ENCODE data around the gene NUDT16L1. TPM values are rescaled to one million over a fixed set of nuclear protein-coding genes. Genes with fewer than 3 reads are reported as not detected.

NUDT16L1 gene
- total RNA-seq, 5 donors from 2014 or later (not counting 1 experiment from before 2014, with no cell fraction given), result 53.3 to 64.0 (median 62.2) TPM

DNA sequence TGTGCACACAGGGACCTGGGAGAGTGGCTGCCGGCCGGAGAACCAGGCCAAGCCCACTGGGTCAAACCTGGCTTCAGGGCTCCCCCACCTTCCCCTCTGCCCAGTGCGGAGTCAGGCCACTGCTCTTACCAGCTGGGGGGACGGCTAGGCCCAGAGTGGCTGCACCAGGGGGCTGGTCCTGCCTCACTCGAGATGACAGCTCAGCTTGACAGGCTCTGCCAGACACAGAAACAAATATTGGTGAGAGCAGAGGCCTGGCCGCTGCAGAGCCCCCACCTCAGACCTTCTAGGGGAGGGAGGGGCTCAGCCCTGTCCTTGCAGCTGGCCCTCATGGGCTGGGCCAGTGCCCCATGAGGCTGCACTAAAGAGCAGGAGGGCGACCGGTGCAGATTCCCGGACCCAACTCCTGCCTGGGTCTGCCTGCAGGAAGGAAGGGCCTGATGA, 4.5 kb downstream of the NUDT16L1 start:
- DNase-seq (no peak), ATAC-seq (replicated peaks in 1 of 4) (no peak)
- no peak overlapping the region for H3K4me3 Mint-ChIP-seq
- ChIA-PET POLR2A (no interaction called here), CTCF (no interaction called here)
- Histone ChIP-seq H3K27ac (ENCODE audit: low read length) (no peak overlapping the region), H3K4me3 (ENCODE audit: control insufficient read depth in 1 of 2, extremely low read depth in 1 of 2, low read length in 1 of 2) (no peak overlapping the region), H3K27me3 (replicated peaks in 1 of 2; ENCODE audit: control insufficient read depth in 2 of 2, extremely low read depth in 1 of 2, insufficient read depth in 2 of 2, low read length in 1 of 2) (no peaks in the 10 kb centered on the region), H3K9me3 (no peaks in the 10 kb centered on the region), H3K4me1 (ENCODE audit: control insufficient read depth in 1 of 2, extremely low read depth in 1 of 2, insufficient read depth in 2 of 2, low read length in 2 of 2) (peaks cover 2 to 51% of the 10 kb centered on the region in 2 experiments), H3K36me3 (ENCODE audit: control insufficient read depth in 2 of 2, extremely low read depth in 1 of 2, insufficient read depth in 1 of 2, low read length in 1 of 2) (peaks cover 26 to 61% of the 10 kb centered on the region in 2 donors)
- H3K36me3 Mint-ChIP-seq, result peaks cover 10% of the 10 kb centered on the region
- no peaks in the 10 kb centered on the region for H3K27me3 Mint-ChIP-seq
- 92% methylated on average over 2 of the region's 9 CpGs for WGBS (ENCODE audit: insufficient coverage)
- no peak overlapping the region for H3K27ac Mint-ChIP-seq
- H3K4me1 Mint-ChIP-seq, result peaks cover 6 to 20% (median 17%) of the 10 kb centered on the region in 3 donors
- H3K9me3 Mint-ChIP-seq, result no peaks in the 10 kb centered on the region

DNA sequence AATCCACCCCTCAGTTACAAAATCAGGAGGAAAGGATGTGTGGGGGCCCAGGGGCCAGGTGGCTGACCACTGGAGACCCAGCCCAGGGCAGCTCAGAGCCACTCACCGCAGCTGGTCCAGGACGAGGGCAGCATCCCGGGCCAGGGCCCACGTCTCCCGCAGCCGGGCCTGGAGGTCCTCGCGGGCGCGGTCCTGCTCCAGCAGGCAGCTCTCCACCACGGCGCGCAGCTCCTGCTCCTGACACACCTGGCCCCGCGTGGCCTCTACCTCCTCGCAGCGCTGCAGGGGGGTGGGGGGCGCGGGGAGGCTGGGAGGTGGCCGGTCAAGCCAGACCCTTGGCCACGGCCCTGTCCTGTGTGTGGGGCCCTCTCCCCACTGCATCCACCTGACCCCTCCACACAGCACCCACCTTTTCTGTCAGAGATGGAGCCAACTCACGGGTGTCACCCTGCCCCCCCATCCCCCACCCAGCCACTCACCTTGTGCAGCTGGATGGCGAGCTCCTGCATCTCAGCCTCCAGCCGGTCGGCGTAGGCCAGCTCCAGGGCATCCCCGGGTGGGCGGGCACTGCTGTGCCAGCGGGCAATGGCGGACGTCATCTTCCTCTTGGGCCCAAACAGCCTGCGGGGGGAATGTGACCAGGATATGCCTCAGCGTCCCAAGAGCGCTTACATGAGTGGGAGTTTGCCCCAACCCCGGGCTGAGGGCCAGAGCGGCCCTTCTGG, 5.1 kb downstream of the NUDT16L1 start:
- Histone ChIP-seq H3K27ac (ENCODE audit: low read length) (no peak overlapping the region), H3K36me3 (ENCODE audit: control insufficient read depth in 2 of 2, extremely low read depth in 1 of 2, insufficient read depth in 1 of 2, low read length in 1 of 2) (peaks cover 26 to 64% of the 10 kb centered on the region in 2 donors), H3K4me3 (ENCODE audit: control insufficient read depth in 1 of 2, extremely low read depth in 1 of 2, low read length in 1 of 2) (no peak overlapping the region), H3K9me3 (no peaks in the 10 kb centered on the region), H3K27me3 (replicated peaks in 1 of 2; ENCODE audit: control insufficient read depth in 2 of 2, extremely low read depth in 1 of 2, insufficient read depth in 2 of 2, low read length in 1 of 2) (no peaks in the 10 kb centered on the region), H3K4me1 (ENCODE audit: control insufficient read depth in 1 of 2, extremely low read depth in 1 of 2, insufficient read depth in 2 of 2, low read length in 2 of 2) (peaks cover 2 to 48% of the 10 kb centered on the region in 2 experiments)
- ChIA-PET CTCF (no interaction called here), POLR2A (interaction anchor here in 1 of 2 donors (0.6 kb wide), 1 partner anchor 82 kb away, joined by 3 read pairs; no protein-coding TSS in a partner anchor)
- no peak for ATAC-seq (replicated peaks in 1 of 4)
- Mint-ChIP-seq H3K27ac (no peak overlapping the region), H3K27me3 (no peaks in the 10 kb centered on the region), H3K4me3 (no peak overlapping the region), H3K9me3 (no peaks in the 10 kb centered on the region), H3K36me3 (peaks cover 10% of the 10 kb centered on the region), H3K4me1 (peaks cover 6 to 18% (median 15%) of the 10 kb centered on the region in 3 donors)
- no peak for DNase-seq
- WGBS (ENCODE audit: insufficient coverage), result 98% methylated on average over 35 of the region's 36 CpGs

GRCh38 chr16:4699046-4699556, 5.7 kb downstream of the NUDT16L1 start:
- ChIA-PET CTCF (no interaction called here), POLR2A (interaction anchor here in 1 of 2 donors (0.6 kb wide), 1 partner anchor 83 kb away, joined by 3 read pairs; no protein-coding TSS in a partner anchor)
- Mint-ChIP-seq H3K4me3 (no peak overlapping the region), H3K9me3 (no peaks in the 10 kb centered on the region), H3K36me3 (peaks cover 10% of the 10 kb centered on the region), H3K4me1 (peaks cover 6 to 18% (median 15%) of the 10 kb centered on the region in 3 donors), H3K27ac (no peak overlapping the region), H3K27me3 (no peaks in the 10 kb centered on the region)
- no peaks in the 10 kb centered on the region for H3K27me3 ChIP-seq (replicated peaks in 1 of 2; ENCODE audit: control insufficient read depth in 2 of 2, extremely low read depth in 1 of 2, insufficient read depth in 2 of 2, low read length in 1 of 2)
- 94% methylated on average over 17 of the region's 19 CpGs for WGBS (ENCODE audit: insufficient coverage)
- H3K27ac ChIP-seq (ENCODE audit: low read length), result no peak overlapping the region
- no peak for DNase-seq
- H3K4me1 ChIP-seq (ENCODE audit: control insufficient read depth in 1 of 2, extremely low read depth in 1 of 2, insufficient read depth in 2 of 2, low read length in 2 of 2), result peaks cover 2 to 52% of the 10 kb centered on the region in 2 experiments
- no peaks in the 10 kb centered on the region for H3K9me3 ChIP-seq
- H3K36me3 ChIP-seq (ENCODE audit: control insufficient read depth in 2 of 2, extremely low read depth in 1 of 2, insufficient read depth in 1 of 2, low read length in 1 of 2), result peaks cover 26 to 67% of the 10 kb centered on the region in 2 donors
- H3K4me3 ChIP-seq (ENCODE audit: control insufficient read depth in 1 of 2, extremely low read depth in 1 of 2, low read length in 1 of 2), result no peak overlapping the region
- no peak for ATAC-seq (replicated peaks in 1 of 4)

DNA sequence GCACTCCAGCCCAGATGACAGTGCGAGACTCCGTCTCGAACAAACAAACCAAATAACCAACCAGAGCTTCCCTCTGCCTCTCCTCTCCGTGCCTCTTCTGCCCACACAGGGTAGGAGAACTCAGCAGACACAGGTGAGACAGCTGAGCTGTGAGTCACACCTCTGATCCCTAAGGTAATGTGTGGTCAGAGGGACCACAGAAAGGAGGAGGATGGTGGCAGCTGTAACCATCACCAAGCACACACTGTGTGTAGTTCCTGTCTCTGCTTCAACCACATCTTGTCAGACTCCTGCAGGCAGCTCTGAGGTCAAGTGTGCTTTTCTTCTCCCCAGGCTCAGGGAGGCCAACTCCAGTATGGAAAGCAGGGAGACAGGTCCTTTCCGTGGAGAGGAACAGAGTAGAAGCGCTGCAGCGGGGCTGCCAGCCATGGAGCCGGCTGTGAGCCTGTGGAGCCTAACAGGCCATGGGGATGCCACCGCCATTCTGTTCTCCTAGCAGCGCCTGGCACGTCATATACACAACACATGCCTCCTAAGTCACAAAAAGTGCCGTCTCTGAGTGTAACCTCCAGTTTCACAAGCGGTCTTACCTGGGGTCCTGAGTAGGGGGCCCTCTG, 7.1 kb downstream of the NUDT16L1 start:
- peaks cover 0 to 39% of the 10 kb centered on the region in 2 experiments for H3K4me1 ChIP-seq (ENCODE audit: control insufficient read depth in 1 of 2, extremely low read depth in 1 of 2, insufficient read depth in 2 of 2, low read length in 2 of 2)
- Mint-ChIP-seq H3K9me3 (no peaks in the 10 kb centered on the region), H3K4me1 (peaks cover 4 to 12% (median 6%) of the 10 kb centered on the region in 3 donors), H3K36me3 (peaks cover 15% of the 10 kb centered on the region), H3K27me3 (no peaks in the 10 kb centered on the region), H3K27ac (peak overlapping the region in 1 of 2 donors; percentile 41), H3K4me3 (no peak overlapping the region)
- H3K27ac ChIP-seq (ENCODE audit: low read length), result no peak overlapping the region
- peak in 3 of 35 experiments; percentile 28 to 73 (median 40) for DNase-seq
- POLR2A ChIA-PET, result interaction anchor here in 1 of 2 donors (0.6 kb wide), 1 partner anchor 10 kb away, joined by 3 read pairs; no protein-coding TSS in a partner anchor
- peaks cover 26 to 71% of the 10 kb centered on the region in 2 donors for H3K36me3 ChIP-seq (ENCODE audit: control insufficient read depth in 2 of 2, extremely low read depth in 1 of 2, insufficient read depth in 1 of 2, low read length in 1 of 2)
- peak; percentile 53 to 89 (median 62) for ATAC-seq (replicated peaks in 1 of 4)
- WGBS (ENCODE audit: insufficient coverage), result 94% methylated on average over 5 of the region's 13 CpGs
- CTCF ChIA-PET, result no interaction called here
- H3K4me3 ChIP-seq (ENCODE audit: control insufficient read depth in 1 of 2, extremely low read depth in 1 of 2, low read length in 1 of 2), result no peak overlapping the region
- no peaks in the 10 kb centered on the region for H3K9me3 ChIP-seq
- no peaks in the 10 kb centered on the region for H3K27me3 ChIP-seq (replicated peaks in 1 of 2; ENCODE audit: control insufficient read depth in 2 of 2, extremely low read depth in 1 of 2, insufficient read depth in 2 of 2, low read length in 1 of 2)

DNA sequence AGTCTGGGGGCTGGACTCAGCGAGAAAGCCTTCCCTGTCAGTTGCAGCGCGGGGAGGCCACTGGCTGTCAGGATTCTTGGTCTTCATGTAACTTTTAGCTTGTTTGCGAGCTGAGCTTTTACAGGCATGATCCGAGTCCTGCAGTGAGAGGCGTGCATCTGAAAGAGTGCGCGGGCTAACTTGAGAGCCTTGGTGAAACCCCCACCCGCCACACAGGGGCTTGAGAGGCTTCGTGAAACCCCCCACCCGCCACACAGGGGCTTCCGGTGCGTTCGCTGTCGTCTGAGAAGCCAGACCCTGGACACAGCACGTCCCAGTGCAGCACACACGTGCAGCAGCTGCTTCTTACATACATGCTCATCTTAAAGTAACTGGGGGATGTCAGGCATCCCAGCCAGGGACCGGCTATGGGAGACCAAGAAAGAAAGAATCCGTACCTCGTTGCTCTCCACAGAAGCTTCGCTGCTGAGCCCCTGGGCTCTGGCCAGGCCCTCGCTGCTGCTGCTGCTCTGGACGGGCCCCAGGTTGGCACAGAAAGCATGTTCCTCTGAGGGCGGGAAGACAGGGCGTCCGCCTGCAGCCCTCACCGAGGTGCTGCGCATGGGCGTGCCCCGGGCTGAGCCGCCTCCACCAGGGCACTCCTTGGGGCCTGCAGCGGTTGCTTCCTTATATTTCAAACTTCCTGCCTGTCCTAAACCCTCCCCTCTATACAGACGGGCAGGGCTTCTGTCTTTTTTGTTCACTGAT, 7.8 kb downstream of the NUDT16L1 start:
- peaks cover 26 to 64% of the 10 kb centered on the region in 2 donors for H3K36me3 ChIP-seq (ENCODE audit: control insufficient read depth in 2 of 2, extremely low read depth in 1 of 2, insufficient read depth in 1 of 2, low read length in 1 of 2)
- H3K36me3 Mint-ChIP-seq, result peaks cover 13% of the 10 kb centered on the region
- DNase-seq, result no peak

More for the DNA sequence above, 7.8 kb downstream of the NUDT16L1 start:
- Mint-ChIP-seq H3K27me3 (no peaks in the 10 kb centered on the region), H3K9me3 (no peaks in the 10 kb centered on the region), H3K4me3 (no peak overlapping the region), H3K4me1 (peaks cover 0 to 11% (median 3%) of the 10 kb centered on the region in 3 donors), H3K27ac (no peak overlapping the region)
- no peak for ATAC-seq (replicated peaks in 1 of 4)
- no peak overlapping the region for H3K4me3 ChIP-seq (ENCODE audit: control insufficient read depth in 1 of 2, extremely low read depth in 1 of 2, low read length in 1 of 2)
- ChIA-PET CTCF (no interaction called here), POLR2A (interaction anchor here in 1 of 2 donors (0.6 kb wide), 1 partner anchor 9 kb away, joined by 3 read pairs; no protein-coding TSS in a partner anchor)
- no peaks in the 10 kb centered on the region for H3K27me3 ChIP-seq (replicated peaks in 1 of 2; ENCODE audit: control insufficient read depth in 2 of 2, extremely low read depth in 1 of 2, insufficient read depth in 2 of 2, low read length in 1 of 2)
- 94% methylated on average over 29 of the region's 33 CpGs for WGBS (ENCODE audit: insufficient coverage)
- H3K27ac ChIP-seq (ENCODE audit: low read length), result no peak overlapping the region
- no peaks in the 10 kb centered on the region for H3K9me3 ChIP-seq
- H3K4me1 ChIP-seq (ENCODE audit: control insufficient read depth in 1 of 2, extremely low read depth in 1 of 2, insufficient read depth in 2 of 2, low read length in 2 of 2), result peaks cover 0 to 32% of the 10 kb centered on the region in 2 experiments

Data from T-cell (primary cell).